ENCODE data around the gene PFKP.

DNA sequence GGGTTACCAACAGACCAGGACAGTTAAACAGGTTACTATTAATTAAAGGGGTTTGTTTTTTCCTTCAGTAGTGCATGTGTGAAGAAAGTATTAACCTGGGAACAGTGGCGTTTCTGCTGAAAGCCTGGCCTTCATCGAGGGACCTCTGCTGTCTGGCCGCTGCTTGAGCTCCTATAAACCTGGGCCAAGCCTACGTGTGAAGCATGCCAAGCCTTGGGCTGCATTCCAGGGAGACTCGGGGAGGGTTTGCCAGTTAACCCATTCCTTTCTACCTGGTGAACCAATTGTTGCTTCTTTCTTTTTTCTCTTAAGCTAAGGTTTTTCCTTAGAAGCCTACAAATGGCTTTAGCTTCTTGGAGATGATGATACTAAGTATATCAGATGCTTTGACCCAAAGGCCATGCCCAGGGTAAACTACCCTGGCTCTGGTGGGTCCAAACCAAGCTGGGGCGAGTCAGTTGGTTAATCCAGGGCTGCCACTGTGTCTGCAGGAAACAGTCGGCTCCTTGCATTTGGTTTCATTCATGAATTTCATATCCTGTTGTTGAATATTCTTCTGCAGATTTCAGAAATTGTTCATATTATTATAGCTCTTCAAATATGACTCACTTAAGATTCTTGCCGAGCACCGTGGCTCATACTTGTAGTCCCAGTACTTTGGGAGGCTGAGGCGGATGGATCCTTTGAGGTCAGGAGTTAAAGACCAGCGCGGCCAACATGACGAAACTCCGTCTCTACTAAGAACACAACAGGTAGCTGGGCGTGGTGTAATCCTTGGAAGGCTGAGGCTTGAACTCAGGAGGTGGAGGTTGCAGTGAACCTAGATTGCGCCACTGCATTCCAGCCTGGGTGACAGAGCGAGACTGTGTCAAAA is 23.8 kb downstream of the PFKP start:
- TF ChIP-seq POLR2A (IDR thresholded peaks at IDR 0.05; ENCODE audit: low read depth, low read length) = no peak
- no peak for TF ChIP-seq POLR2AphosphoS5 (IDR thresholded peaks at IDR 0.05; ENCODE audit: low read depth, low read length)
- no peak for TF ChIP-seq TAF1 (IDR thresholded peaks at IDR 0.05; ENCODE audit: low read depth, low read length)
- TF ChIP-seq SPI1 (IDR thresholded peaks at IDR 0.05; ENCODE audit: low read depth, low read length) = no peak
- no peak for TF ChIP-seq POU2F2 (IDR thresholded peaks at IDR 0.05; ENCODE audit: low read depth, low read length)
- TF ChIP-seq PAX5 (IDR thresholded peaks at IDR 0.05; ENCODE audit: insufficient read depth, low read length, severe bottlenecking) = no peak

Measured in GM12891 (cell line).